Activated CD8-positive, alpha-beta T cell treated with anti-CD3 and anti-CD28 coated beads, Interleukin-2, amount 10 ng/mL, durations not matched to agents 7 days and 5 days (primary cell): ENCODE results near the gene TTLL12. TPM values are rescaled to one million over a fixed set of nuclear protein-coding genes. Genes with fewer than 3 reads are reported as not detected.
"Not testable (repeated sequence)": the region's sequence is repeated elsewhere in the genome, so short reads cannot be mapped to it uniquely, and the experiment has no call there.

Source experiments
- ATAC-seq: fragments of 150-1000 bp; cut with Tn5 transposase; one replicate; pipeline ENCODE4 v1.10.0; 2021; ENCODE audit warnings: moderate library complexity
- CTCF ChIA-PET: fragments of 350-600 bp; sonication (Branson Sonifier 250); formaldehyde crosslinking; loops from one replicate; lab custom pipeline; 2021; ENCODE audit warnings: antibody characterized with exemption; lab: Charles Lee
- POLR2A ChIA-PET: fragments of 350-600 bp; sonication (Branson Sonifier 250); formaldehyde crosslinking; loops from one replicate; lab custom pipeline; 2021; ENCODE audit warnings: antibody characterized with exemption; lab: Charles Lee
- DNase-seq: peaks from one replicate; pipeline ENCODE4 v3.0.0-alpha.2; 2020
- H3K27ac Mint-ChIP-seq: one replicate; pipeline ENCODE4 v1.8.0; 2021; ENCODE audit warnings: mild to moderate bottlenecking, mixed read lengths
- H3K27me3 Mint-ChIP-seq: one replicate; pipeline ENCODE4 v1.8.0; 2021; ENCODE audit warnings: low read depth, mixed read lengths
- H3K36me3 Mint-ChIP-seq: one replicate; pipeline ENCODE4 v1.8.0; 2021; ENCODE audit warnings: low read depth, mixed read lengths
- H3K4me1 Mint-ChIP-seq: one replicate; pipeline ENCODE4 v1.8.0; 2021; ENCODE audit warnings: low read depth, mixed read lengths
- H3K4me3 Mint-ChIP-seq: one replicate; pipeline ENCODE4 v1.8.0; 2021; ENCODE audit warnings: mild to moderate bottlenecking, mixed read lengths
- H3K9me3 Mint-ChIP-seq: one replicate; pipeline ENCODE4 v1.8.0; 2022; ENCODE audit warnings: mixed read lengths; ENCODE audit not compliant: insufficient read depth
- total RNA-seq, 2 experiments: library from RNA; stranded (reverse); gene quantifications; one replicate each; pipeline ENCODE4 v1.2.3, GENCODE V29; 2021

Gene TTLL12
- total RNA-seq, 2 experiments from 2014 or later = 49.3 to 52.9 TPM

GRCh38 chr22:43146332-43146731, 40.6 kb downstream of the TTLL12 start:
- H3K4me3 Mint-ChIP-seq, H3K9me3 Mint-ChIP-seq, H3K27ac Mint-ChIP-seq, H3K36me3 Mint-ChIP-seq, H3K27me3 Mint-ChIP-seq, CTCF ChIA-PET, DNase-seq, ATAC-seq, POLR2A ChIA-PET: not testable (repeated sequence)
- peaks cover 46% of the 10 kb centered on the region for H3K4me1 Mint-ChIP-seq

GRCh38 chr22:43145371-43145770, 41.6 kb downstream of the TTLL12 start:
- POLR2A ChIA-PET = interaction anchor here (0.9 kb wide), 1 partner anchor 289 kb away, joined by 5 read pairs; the partner anchor contains the start of gene ARFGAP3

GRCh38 chr22:43144949-43145348, 42.0 kb downstream of the TTLL12 start:
- no peaks in the 10 kb centered on the region for H3K27me3 Mint-ChIP-seq
- DNase-seq (no peak), ATAC-seq (no peak)
- H3K27ac Mint-ChIP-seq = no peak overlapping the region
- ChIA-PET CTCF (no interaction called here), POLR2A (interaction anchor here (0.9 kb wide), 1 partner anchor 288 kb away, joined by 5 read pairs; the partner anchor contains the start of gene ARFGAP3)
- H3K4me1 Mint-ChIP-seq = peaks cover 42% of the 10 kb centered on the region
- no peaks in the 10 kb centered on the region for H3K9me3 Mint-ChIP-seq
- no peak overlapping the region for H3K4me3 Mint-ChIP-seq
- peaks cover 13% of the 10 kb centered on the region for H3K36me3 Mint-ChIP-seq

More at GRCh38 chr22:43145371-43145770, 41.6 kb downstream of the TTLL12 start:
- H3K9me3 Mint-ChIP-seq, ATAC-seq, DNase-seq, H3K4me3 Mint-ChIP-seq, H3K27ac Mint-ChIP-seq, H3K27me3 Mint-ChIP-seq: not testable (repeated sequence)
- Mint-ChIP-seq H3K4me1 (peaks cover 43% of the 10 kb centered on the region), H3K36me3 (peaks cover 10% of the 10 kb centered on the region)
- CTCF ChIA-PET = interaction anchor here (0.6 kb wide), 1 partner anchor 12 kb away, joined by 3 read pairs; no protein-coding TSS in a partner anchor

- Mint-ChIP-seq H3K27me3 (no peaks in the 10 kb centered on the region), H3K4me3 (peak within 1 kb of the TSS; percentile 88), H3K27ac (peak within 1 kb of the TSS; percentile 89), H3K9me3 (no peaks in the 10 kb centered on the region), H3K4me1 (peaks cover 34% of the 10 kb centered on the region), H3K36me3 (peaks cover 20% of the 10 kb centered on the region)
- CTCF ChIA-PET = interaction anchor here (1.1 to 1.8 kb wide), 4 partner anchors 8 to 204 kb away, joined by 3 to 6 read pairs (median 3); partner anchors contain the start of gene BIK
- POLR2A ChIA-PET = interaction anchor here (0.6 to 1.4 kb wide), 3 partner anchors 8 to 286 kb away, joined by 3 to 4 read pairs (median 3); partner anchors contain the start of genes ARFGAP3 and TSPO
- DNase-seq (peak; percentile 79), ATAC-seq (peak; percentile 85)
Measured at GRCh38 chr22:43142880-43143562, 43.9 kb downstream of the TTLL12 start, which contains the start of gene MCAT. MCAT (minus strand) TSS chr22:43143398; CDS start chr22:43143348, 50 bp downstream.

- Mint-ChIP-seq H3K36me3 (peaks cover 41% of the 10 kb centered on the region), H3K4me3 (no peak overlapping the region), H3K27me3 (no peaks in the 10 kb centered on the region), H3K27ac (no peak overlapping the region), H3K4me1 (peaks cover 10% of the 10 kb centered on the region), H3K9me3 (no peaks in the 10 kb centered on the region)
- DNase-seq (no peak), ATAC-seq (no peak)
- CTCF ChIA-PET = interaction anchor here (0.6 to 2.7 kb wide), 7 partner anchors 9 to 53 kb away, joined by 3 to 6 read pairs (median 3); no protein-coding TSS in a partner anchor
- POLR2A ChIA-PET = no interaction called here
Measured at GRCh38 chr22:43136801-43137200, 50.1 kb downstream of the TTLL12 start.

GRCh38 chr22:43136255-43136654, 50.7 kb downstream of the TTLL12 start:
- H3K36me3 Mint-ChIP-seq = peaks cover 41% of the 10 kb centered on the region

GRCh38 chr22:43135565-43135964, 51.4 kb downstream of the TTLL12 start:
- H3K9me3 Mint-ChIP-seq = no peaks in the 10 kb centered on the region
- H3K36me3 Mint-ChIP-seq = peaks cover 35% of the 10 kb centered on the region
- no peak overlapping the region for H3K4me3 Mint-ChIP-seq
- DNase-seq = no peak
- no peaks in the 10 kb centered on the region for H3K4me1 Mint-ChIP-seq
- no peak for ATAC-seq
- ChIA-PET POLR2A (no interaction called here), CTCF (interaction anchor here (1.1 to 2.7 kb wide), 3 partner anchors 8 to 37 kb away, joined by 3 to 6 read pairs (median 3); partner anchors contain the start of gene MCAT)
- H3K27me3 Mint-ChIP-seq = no peaks in the 10 kb centered on the region
- H3K27ac Mint-ChIP-seq = no peak overlapping the region

More at GRCh38 chr22:43136255-43136654, 50.7 kb downstream of the TTLL12 start:
- Mint-ChIP-seq H3K4me1 (peaks cover 5% of the 10 kb centered on the region), H3K9me3 (no peaks in the 10 kb centered on the region), H3K27me3 (no peaks in the 10 kb centered on the region), H3K4me3 (no peak overlapping the region), H3K27ac (no peak overlapping the region)
- POLR2A ChIA-PET = no interaction called here
- CTCF ChIA-PET = interaction anchor here (0.6 to 2.7 kb wide), 8 partner anchors 8 to 52 kb away, joined by 3 to 6 read pairs (median 3); partner anchors contain the start of gene MCAT
- ATAC-seq (peak; percentile 85), DNase-seq (peak; percentile 55)

- ChIA-PET POLR2A (interaction anchor here (0.6 kb wide), 1 partner anchor 12 kb away, joined by 4 read pairs; no protein-coding TSS in a partner anchor), CTCF (no interaction called here)
- H3K9me3 Mint-ChIP-seq = no peaks in the 10 kb centered on the region
Measured at GRCh38 chr22:43134553-43134952, 52.4 kb downstream of the TTLL12 start.

GRCh38 chr22:43133401-43133800, 53.5 kb downstream of the TTLL12 start:
- no peak for ATAC-seq
- no peaks in the 10 kb centered on the region for H3K9me3 Mint-ChIP-seq
- DNase-seq = no peak
- CTCF ChIA-PET = no interaction called here
- H3K27ac Mint-ChIP-seq = no peak overlapping the region
- no peak overlapping the region for H3K4me3 Mint-ChIP-seq
- POLR2A ChIA-PET = no interaction called here
- H3K4me1 Mint-ChIP-seq = peaks cover 5% of the 10 kb centered on the region
- H3K27me3 Mint-ChIP-seq = no peaks in the 10 kb centered on the region
- peaks cover 27% of the 10 kb centered on the region for H3K36me3 Mint-ChIP-seq

More at GRCh38 chr22:43134553-43134952, 52.4 kb downstream of the TTLL12 start:
- no peaks in the 10 kb centered on the region for H3K4me1 Mint-ChIP-seq
- DNase-seq = no peak
- no peak for ATAC-seq
- no peaks in the 10 kb centered on the region for H3K27me3 Mint-ChIP-seq
- H3K27ac Mint-ChIP-seq = no peak overlapping the region
- peaks cover 30% of the 10 kb centered on the region for H3K36me3 Mint-ChIP-seq
- no peak overlapping the region for H3K4me3 Mint-ChIP-seq

- no peak overlapping the region for H3K4me3 Mint-ChIP-seq
- no peak for ATAC-seq
- H3K4me1 Mint-ChIP-seq = peaks cover 12% of the 10 kb centered on the region
- peaks cover 18% of the 10 kb centered on the region for H3K36me3 Mint-ChIP-seq
- no peak for DNase-seq
- CTCF ChIA-PET = interaction anchor here (1.2 kb wide), 1 partner anchor 20 kb away, joined by 3 read pairs; no protein-coding TSS in a partner anchor
- no peak overlapping the region for H3K27ac Mint-ChIP-seq
- POLR2A ChIA-PET = interaction anchor here (0.6 kb wide), 1 partner anchor 54 kb away, joined by 4 read pairs; no protein-coding TSS in a partner anchor
- no peaks in the 10 kb centered on the region for H3K27me3 Mint-ChIP-seq
- no peaks in the 10 kb centered on the region for H3K9me3 Mint-ChIP-seq
Measured at GRCh38 chr22:43131773-43132501, 55.0 kb downstream of the TTLL12 start.
